Measurements from ENCODE around the gene PKP2.

GRCh38 chr12:32755654-32756475 is 140.7 kb downstream of the PKP2 start, which contains the start of gene YARS2:
- TF ChIP-seq POLR2A (IDR thresholded peaks at IDR 0.05) = no peak
- peak; percentile 62 to 78 (median 65) for TF ChIP-seq CTCF (IDR thresholded peaks at IDR 0.05)

Data from vagina (tissue), 2 donors.